HG02938 (cell line): ENCODE results near the gene ZKSCAN3.
"Not testable (repeated sequence)": the region's sequence is repeated elsewhere in the genome, so short reads cannot be mapped to it uniquely, and the experiment has no call there.

ENCODE experiments used
- ATAC-seq: cut with Tn5 transposase; IDR thresholded peaks from one replicate; pipeline ENCODE4 v1.9.1; 2021; ENCODE audit warnings: mild to moderate bottlenecking, moderate library complexity; ENCODE audit not compliant: unreplicated experiment

Gene ZKSCAN3

GRCh38 chr6:28340310-28341095, 9.2 kb upstream of the ZKSCAN3 start:
- ATAC-seq: no peak

GRCh38 chr6:28343898-28344677, 5.7 kb upstream of the ZKSCAN3 start:
- ATAC-seq: no peak

GRCh38 chr6:28345201-28345600, 4.5 kb upstream of the ZKSCAN3 start:
- no peak for ATAC-seq

GRCh38 chr6:28347119-28347518, 2.6 kb upstream of the ZKSCAN3 start:
- ATAC-seq: no peak

GRCh38 chr6:28349344-28349891, 329 bp upstream of the ZKSCAN3 start:
- no peak for ATAC-seq

- no peak for ATAC-seq
Observed at GRCh38 chr6:28351087-28351486, 1.3 kb downstream of the ZKSCAN3 start.

- ATAC-seq: no peak
Observed at GRCh38 chr6:28351493-28351925, 1.8 kb downstream of the ZKSCAN3 start.

GRCh38 chr6:28353356-28353755, 3.6 kb downstream of the ZKSCAN3 start:
- ATAC-seq: no peak

GRCh38 chr6:28353981-28354676, 4.4 kb downstream of the ZKSCAN3 start:
- no peak for ATAC-seq

- no peak for ATAC-seq
Observed at GRCh38 chr6:28354688-28355554, 5.2 kb downstream of the ZKSCAN3 start.

GRCh38 chr6:28355743-28356665, 6.3 kb downstream of the ZKSCAN3 start:
- peak; percentile 55 for ATAC-seq

GRCh38 chr6:28356666-28357020, 6.9 kb downstream of the ZKSCAN3 start:
- no peak for ATAC-seq

- ATAC-seq: no peak
Observed at GRCh38 chr6:28357036-28357435, 7.3 kb downstream of the ZKSCAN3 start.

GRCh38 chr6:28359562-28359961, 9.8 kb downstream of the ZKSCAN3 start:
- ATAC-seq: not testable (repeated sequence)

- ATAC-seq: no peak
Observed at GRCh38 chr6:28360961-28361360, 11.2 kb downstream of the ZKSCAN3 start.

GRCh38 chr6:28365590-28365989, 15.8 kb downstream of the ZKSCAN3 start:
- not testable (repeated sequence) for ATAC-seq

GRCh38 chr6:28368522-28368921, 18.8 kb downstream of the ZKSCAN3 start:
- no peak for ATAC-seq

- no peak for ATAC-seq
Observed at GRCh38 chr6:28369463-28369862, 19.7 kb downstream of the ZKSCAN3 start.

- ATAC-seq: no peak
Observed at GRCh38 chr6:28370440-28370839, 20.7 kb downstream of the ZKSCAN3 start.
